Prostate gland (tissue), 2 donors: Measurements from ENCODE around the gene GPSM3. TPM values are rescaled to one million over a fixed set of nuclear protein-coding genes. Genes with fewer than 3 reads are reported as not detected.

Source experiments
- DNase-seq: peaks from one replicate; pipeline ENCODE4 v3.0.0-alpha.2; 2019; ENCODE audit warnings: low spot score
- H3K27ac ChIP-seq, 2 donors: fragments of 200-600 bp; sonication (generic); 2 replicates each; pipeline ENCODE4 v1.5.1; 2017 to 2019
- H3K27me3 ChIP-seq: fragments of 200-600 bp; sonication (generic); replicated peaks from 2 replicates; pipeline ENCODE4 v1.5.1; 2019; ENCODE audit not compliant: insufficient read depth
- H3K36me3 ChIP-seq, 2 donors: fragments of 200-600 bp; sonication (generic); 1 replicate in 1 of 2; 2 replicates in 1 of 2; pipeline versions ENCODE4 v1.5.1 to v1.8.1; 2017 to 2019
- H3K4me1 ChIP-seq: fragments of 200-600 bp; sonication (generic); replicated peaks from 2 replicates; pipeline ENCODE4 v1.5.1; 2019
- H3K4me3 ChIP-seq, 2 donors: fragments of 200-600 bp; sonication (generic); 2 replicates each; pipeline ENCODE4 v1.5.1; 2017 to 2019
- H3K9me3 ChIP-seq: fragments of 200-600 bp; sonication (generic); 2 replicates; pipeline ENCODE4 v1.5.1; 2017
- CTCF ChIP-seq, 4 experiments: fragments of 200-600 bp in 2 of 4; fragments of 450-650 bp in 2 of 4; sonication (generic) in 2 of 4; IDR thresholded peaks; 1 replicate in 3 of 4; 2 replicates in 1 of 4; pipeline ENCODE4 v1.5.1; 2016 to 2019; ENCODE audit warnings: antibody characterized with exemption in 4 of 4, mild to moderate bottlenecking in 2 of 4, moderate library complexity in 2 of 4
- POLR2A ChIP-seq: fragments of 450-650 bp; IDR thresholded peaks from one replicate; pipeline ENCODE4 v1.6.1; 2016; ENCODE audit warnings: antibody characterized with exemption, mild to moderate bottlenecking
- POLR2AphosphoS5 ChIP-seq: sonication (generic); formaldehyde crosslinking; IDR thresholded peaks from one replicate; pipeline ENCODE4 v1.6.1; 2017; ENCODE audit warnings: antibody characterized with exemption
- WGBS: methylation state at CpG from one replicate; pipeline ENCODE4 v1.1.5; 2018; 5-methylcytosine and 5-hydroxymethylcytosine counted together
- intact Hi-C: fragments of 100-400 bp; cut with DNase I; formaldehyde crosslinking; loops from one replicate; pipeline ENCODE4 v1.14.2; 2022
- total RNA-seq, 2 donors: library from RNA; depleted of rRNA; stranded (reverse); fragments of >200 nt; gene quantifications; one replicate each; pipeline ENCODE4 v1.1.0, GENCODE V29; 2016

GPSM3 gene
- total RNA-seq, 2 donors from 2014 or later = 5.1 to 5.9 TPM

GRCh38 chr6:32198866-32199265 lies 6.4 kb upstream of the GPSM3 start:
- no peak for TF ChIP-seq POLR2A
- H3K9me3 ChIP-seq = no peaks in the 10 kb centered on the region
- H3K4me1 ChIP-seq = no peaks in the 10 kb centered on the region
- 90% methylated on average over 17 of the region's 17 CpGs for WGBS
- no peaks in the 10 kb centered on the region for H3K36me3 ChIP-seq
- intact Hi-C loops = loop anchor here (5.0 kb wide), 1 partner anchor 773 kb away; no protein-coding TSS in a partner anchor
- H3K27me3 ChIP-seq = no peaks in the 10 kb centered on the region
- H3K4me3 ChIP-seq = no peak overlapping the region
- DNase-seq = no peak
- H3K27ac ChIP-seq = no peak overlapping the region

GRCh38 chr6:32198345-32198696 lies 5.9 kb upstream of the GPSM3 start:
- H3K36me3 ChIP-seq = no peaks in the 10 kb centered on the region
- H3K27me3 ChIP-seq = no peaks in the 10 kb centered on the region
- intact Hi-C loops = loop anchor here (5.0 kb wide), 1 partner anchor 774 kb away; no protein-coding TSS in a partner anchor
- WGBS = 71% methylated on average over 3 of the region's 3 CpGs
- no peaks in the 10 kb centered on the region for H3K9me3 ChIP-seq
- H3K4me1 ChIP-seq = no peaks in the 10 kb centered on the region
- no peak for TF ChIP-seq POLR2AphosphoS5
- TF ChIP-seq POLR2A = no peak
- TF ChIP-seq CTCF (IDR thresholded peaks at IDR 0.05) = no peak
- H3K4me3 ChIP-seq = no peak overlapping the region
- DNase-seq = no peak
- H3K27ac ChIP-seq = no peak overlapping the region

- Histone ChIP-seq H3K27me3 (no peaks in the 10 kb centered on the region), H3K4me1 (no peaks in the 10 kb centered on the region), H3K4me3 (peak overlapping the region; percentile 57 to 63), H3K27ac (peak overlapping the region; percentile 99), H3K36me3 (no peaks in the 10 kb centered on the region), H3K9me3 (no peaks in the 10 kb centered on the region)
- intact Hi-C loops = loop anchor here (5.0 kb wide), 1 partner anchor 775 kb away; no protein-coding TSS in a partner anchor
- WGBS = 22% methylated on average over 28 of the region's 28 CpGs
- DNase-seq = no peak
- TF ChIP-seq POLR2AphosphoS5 (no peak), CTCF (IDR thresholded peaks at IDR 0.05) (no peak), POLR2A (peak; percentile 12)
These were observed 4.5 kb upstream of the GPSM3 start for GRCh38 chr6:32196682-32197616.

- TF ChIP-seq POLR2A (peak; percentile 98), CTCF (IDR thresholded peaks at IDR 0.05) (peak in 1 of 4 experiments; percentile 1), POLR2AphosphoS5 (no peak)
- Histone ChIP-seq H3K27me3 (no peaks in the 10 kb centered on the region), H3K4me3 (peak overlapping the region; percentile 57 to 63), H3K9me3 (no peaks in the 10 kb centered on the region), H3K36me3 (no peaks in the 10 kb centered on the region), H3K27ac (peak overlapping the region; percentile 99), H3K4me1 (no peaks in the 10 kb centered on the region)
- WGBS = 0% methylated on average over 57 of the region's 58 CpGs
- intact Hi-C loops = loop anchor here (2.0 to 5.0 kb wide), 2 partner anchors 77 to 776 kb away; no protein-coding TSS in a partner anchor
- peak; percentile 80 for DNase-seq
These were observed 3.6 kb upstream of the GPSM3 start for GRCh38 chr6:32195902-32196681.

- H3K4me3 ChIP-seq = peak overlapping the region; percentile 57 to 63
- no peaks in the 10 kb centered on the region for H3K9me3 ChIP-seq
- H3K36me3 ChIP-seq = no peaks in the 10 kb centered on the region
- peak overlapping the region; percentile 99 for H3K27ac ChIP-seq
- H3K27me3 ChIP-seq = no peaks in the 10 kb centered on the region
- TF ChIP-seq CTCF (IDR thresholded peaks at IDR 0.05) (peak; percentile 44 to 95 (median 70)), POLR2A (no peak), POLR2AphosphoS5 (peak; percentile 97)
- WGBS = 0% methylated on average over 20 of the region's 25 CpGs
- no peaks in the 10 kb centered on the region for H3K4me1 ChIP-seq
- DNase-seq = peak; percentile 100
- intact Hi-C loops = loop anchor here (2.0 to 5.0 kb wide), 2 partner anchors 77 to 777 kb away; no protein-coding TSS in a partner anchor
These were observed 3.1 kb upstream of the GPSM3 start for GRCh38 chr6:32195652-32195901.
